LNCAP (cell line): ENCODE measurements around the gene FSIP1.

Experiments used
- TF ChIP-seq, protein P1 (sequence below): fragments of 450-650 bp; IDR thresholded peaks from 2 replicates; pipeline ENCODE4 v1.5.1; 2017; ENCODE audit warnings: mild to moderate bottlenecking

The FSIP1 gene

DNA sequence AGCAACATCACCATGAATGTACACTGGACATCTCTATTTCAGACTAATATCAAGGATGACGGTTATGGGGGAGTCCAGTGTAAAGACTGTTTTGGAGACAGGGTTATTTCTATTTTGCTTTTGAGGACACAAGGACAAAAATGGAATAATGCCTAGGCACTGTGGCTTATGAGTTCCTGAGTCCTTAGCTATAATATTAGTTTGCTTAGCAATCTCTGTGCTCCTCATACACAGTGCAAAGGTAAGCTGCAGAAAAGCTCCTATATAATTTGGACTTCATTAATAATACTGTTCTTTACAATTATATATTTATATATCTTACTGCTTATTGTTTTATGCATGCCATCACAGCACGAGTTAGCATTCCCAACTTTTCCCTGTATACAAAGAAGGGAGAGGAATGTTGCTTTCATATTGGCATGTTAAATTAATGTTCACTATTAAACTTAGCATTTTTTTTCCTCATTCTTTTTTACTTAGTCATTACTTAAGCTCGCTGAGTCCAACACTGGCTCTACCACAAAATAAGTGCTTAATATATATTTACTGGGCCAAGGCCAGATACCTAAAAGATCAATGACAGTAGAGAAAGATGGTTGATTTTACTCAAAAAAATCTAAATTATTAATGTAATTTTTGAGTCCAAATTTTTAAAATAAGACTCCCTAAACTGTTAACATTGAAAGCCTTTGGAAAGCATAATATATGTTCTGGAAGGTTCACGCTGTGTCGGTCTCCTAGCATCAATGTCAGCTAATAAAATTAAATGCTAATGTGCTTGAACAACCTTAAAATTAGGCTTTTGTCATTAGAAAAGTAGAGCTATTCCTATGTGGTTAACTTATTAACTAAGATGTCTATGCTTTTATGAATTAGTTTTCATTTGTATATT, 187.9 kb downstream of the FSIP1 start:
- TF ChIP-seq, protein P1, sequence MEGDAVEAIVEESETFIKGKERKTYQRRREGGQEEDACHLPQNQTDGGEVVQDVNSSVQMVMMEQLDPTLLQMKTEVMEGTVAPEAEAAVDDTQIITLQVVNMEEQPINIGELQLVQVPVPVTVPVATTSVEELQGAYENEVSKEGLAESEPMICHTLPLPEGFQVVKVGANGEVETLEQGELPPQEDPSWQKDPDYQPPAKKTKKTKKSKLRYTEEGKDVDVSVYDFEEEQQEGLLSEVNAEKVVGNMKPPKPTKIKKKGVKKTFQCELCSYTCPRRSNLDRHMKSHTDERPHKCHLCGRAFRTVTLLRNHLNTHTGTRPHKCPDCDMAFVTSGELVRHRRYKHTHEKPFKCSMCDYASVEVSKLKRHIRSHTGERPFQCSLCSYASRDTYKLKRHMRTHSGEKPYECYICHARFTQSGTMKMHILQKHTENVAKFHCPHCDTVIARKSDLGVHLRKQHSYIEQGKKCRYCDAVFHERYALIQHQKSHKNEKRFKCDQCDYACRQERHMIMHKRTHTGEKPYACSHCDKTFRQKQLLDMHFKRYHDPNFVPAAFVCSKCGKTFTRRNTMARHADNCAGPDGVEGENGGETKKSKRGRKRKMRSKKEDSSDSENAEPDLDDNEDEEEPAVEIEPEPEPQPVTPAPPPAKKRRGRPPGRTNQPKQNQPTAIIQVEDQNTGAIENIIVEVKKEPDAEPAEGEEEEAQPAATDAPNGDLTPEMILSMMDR: no peak

DNA sequence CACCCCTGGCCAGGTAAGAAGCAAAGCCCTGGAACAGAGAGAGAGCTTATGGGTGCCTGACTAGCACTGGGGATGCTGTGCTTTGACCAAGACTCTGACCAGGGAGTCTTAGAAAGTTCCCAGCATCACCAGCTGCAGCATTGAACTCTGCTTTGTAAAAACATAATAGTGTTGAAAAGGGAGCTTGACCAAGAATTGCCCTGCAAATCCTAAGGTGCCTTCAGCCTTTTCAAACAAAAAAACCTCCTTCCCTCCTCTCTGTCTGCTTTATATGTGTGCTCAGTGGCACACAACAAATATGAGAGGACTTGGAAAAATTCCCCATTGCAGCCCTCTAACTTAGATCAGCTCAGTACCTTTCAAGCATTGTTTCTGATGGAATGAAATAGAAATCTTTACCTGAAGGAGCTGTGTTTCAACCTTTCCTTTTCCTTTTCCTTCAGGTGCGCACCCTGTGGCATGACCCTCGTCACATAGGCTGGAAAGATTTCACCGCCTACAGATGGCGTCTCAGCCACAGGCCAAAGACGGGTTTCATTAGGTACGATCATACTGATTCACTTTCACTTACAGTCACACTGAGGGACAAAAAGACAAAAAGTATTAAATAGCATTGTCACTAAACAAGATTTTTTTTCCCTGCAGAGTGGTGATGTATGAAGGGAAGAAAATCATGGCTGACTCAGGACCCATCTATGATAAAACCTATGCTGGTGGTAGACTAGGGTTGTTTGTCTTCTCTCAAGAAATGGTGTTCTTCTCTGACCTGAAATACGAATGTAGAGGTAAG, 188.8 kb downstream of the FSIP1 start:
- TF ChIP-seq, protein P1: no peak

DNA sequence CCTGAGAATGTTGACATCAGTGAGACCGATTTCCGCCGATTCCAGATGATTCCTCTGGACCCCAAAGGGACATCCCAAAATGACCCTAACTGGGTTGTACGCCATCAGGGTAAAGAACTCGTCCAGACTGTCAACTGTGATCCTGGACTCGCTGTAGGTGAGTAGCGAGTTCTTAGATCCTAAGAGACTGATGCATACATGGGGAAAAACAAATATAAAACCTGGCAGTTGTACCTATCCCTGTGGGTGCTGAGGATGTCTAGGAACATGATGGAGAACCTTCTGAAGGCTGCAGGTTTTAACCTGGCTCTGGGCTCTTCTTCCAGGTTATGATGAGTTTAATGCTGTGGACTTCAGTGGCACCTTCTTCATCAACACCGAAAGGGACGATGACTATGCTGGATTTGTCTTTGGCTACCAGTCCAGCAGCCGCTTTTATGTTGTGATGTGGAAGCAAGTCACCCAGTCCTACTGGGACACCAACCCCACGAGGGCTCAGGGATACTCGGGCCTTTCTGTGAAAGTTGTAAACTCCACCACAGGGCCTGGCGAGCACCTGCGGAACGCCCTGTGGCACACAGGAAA, 189.5 kb downstream of the FSIP1 start:
- TF ChIP-seq, protein P1: no peak

DNA sequence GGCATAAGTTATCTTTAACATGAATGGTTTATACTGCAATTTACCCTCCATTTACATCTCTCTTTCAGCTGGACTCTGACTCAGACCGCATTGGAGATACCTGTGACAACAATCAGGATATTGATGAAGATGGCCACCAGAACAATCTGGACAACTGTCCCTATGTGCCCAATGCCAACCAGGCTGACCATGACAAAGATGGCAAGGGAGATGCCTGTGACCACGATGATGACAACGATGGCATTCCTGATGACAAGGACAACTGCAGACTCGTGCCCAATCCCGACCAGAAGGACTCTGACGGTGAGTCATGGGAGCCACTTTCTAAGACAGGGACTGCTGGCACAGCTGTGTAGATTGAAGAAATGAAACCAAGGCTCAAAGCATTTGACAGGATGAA, 190.1 kb downstream of the FSIP1 start:
- TF ChIP-seq, protein P1: no peak

DNA sequence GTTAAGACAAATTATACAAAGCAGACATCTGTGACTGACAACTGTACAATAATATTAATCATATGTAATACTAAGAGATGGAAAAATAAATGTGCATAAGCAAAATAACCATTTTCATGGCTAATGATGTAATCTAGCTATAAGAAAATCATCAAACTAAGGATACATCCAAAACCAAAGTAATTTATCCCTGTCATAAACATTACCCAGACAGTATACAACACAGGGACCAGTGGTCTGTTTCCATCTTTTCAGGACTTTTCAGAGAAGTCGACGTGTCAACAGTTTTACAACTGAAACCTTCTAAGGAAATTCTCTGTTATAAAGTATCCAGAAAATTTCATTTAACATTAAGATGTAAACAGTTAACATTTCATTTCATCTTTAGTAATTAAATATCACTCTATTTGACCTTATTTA, 190.7 kb downstream of the FSIP1 start:
- TF ChIP-seq, protein P1: no peak

DNA sequence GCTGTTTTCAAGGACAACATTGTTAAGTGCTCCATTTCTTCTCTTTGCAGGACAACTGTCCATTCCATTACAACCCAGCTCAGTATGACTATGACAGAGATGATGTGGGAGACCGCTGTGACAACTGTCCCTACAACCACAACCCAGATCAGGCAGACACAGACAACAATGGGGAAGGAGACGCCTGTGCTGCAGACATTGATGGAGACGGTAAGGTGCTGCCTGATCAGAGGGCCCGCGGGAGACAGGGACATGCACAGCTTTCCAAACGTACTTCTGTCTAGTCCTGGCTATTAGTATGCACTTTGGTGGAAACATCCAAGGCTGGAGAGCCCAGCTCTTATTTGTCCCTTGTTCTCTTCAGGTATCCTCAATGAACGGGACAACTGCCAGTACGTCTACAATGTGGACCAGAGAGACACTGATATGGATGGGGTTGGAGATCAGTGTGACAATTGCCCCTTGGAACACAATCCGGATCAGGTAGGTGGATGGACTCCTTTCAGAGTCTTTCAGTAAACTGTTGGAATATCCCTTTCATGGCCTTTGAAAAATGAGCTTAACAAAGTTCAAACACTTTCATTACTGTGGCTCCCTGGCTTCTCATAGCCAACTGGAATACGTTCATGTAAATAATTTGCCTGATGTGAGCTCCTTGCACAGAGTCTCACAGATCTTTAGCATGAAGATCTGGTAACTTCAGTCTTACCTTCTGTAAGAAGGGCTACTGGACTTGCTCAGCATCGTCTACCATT, 191.3 kb downstream of the FSIP1 start:
- TF ChIP-seq, protein P1: no peak
